ENCODE results near the gene RAMP2. TPM values are rescaled to one million over a fixed set of nuclear protein-coding genes. Genes with fewer than 3 reads are reported as not detected.

The RAMP2 gene
- total RNA-seq, 1 donor from 2014 or later, result 1.6 TPM

- Mint-ChIP-seq H3K4me1 (ENCODE audit: unreplicated experiment) (peaks cover 15% of the 10 kb centered on the region), H3K27ac (ENCODE audit: unreplicated experiment) (no peak overlapping the region)
- TF ChIP-seq CTCF (IDR thresholded peaks at IDR 0.05), result no peak
Observed at GRCh38 chr17:42748202-42748907, 12.7 kb upstream of the RAMP2 start.

GRCh38 chr17:42748908-42749798 is 11.9 kb upstream of the RAMP2 start:
- no peak overlapping the region for H3K4me3 Mint-ChIP-seq (ENCODE audit: unreplicated experiment)
- no peaks in the 10 kb centered on the region for H3K9me3 Mint-ChIP-seq (ENCODE audit: unreplicated experiment)
- no peaks in the 10 kb centered on the region for H3K36me3 Mint-ChIP-seq (ENCODE audit: unreplicated experiment)
- peaks cover 37% of the 10 kb centered on the region for H3K27me3 Mint-ChIP-seq (ENCODE audit: unreplicated experiment)
- TF ChIP-seq CTCF (IDR thresholded peaks at IDR 0.05), result no peak
- DNase-seq (ENCODE audit: extremely low spot score, unreplicated experiment), result no peak
- peaks cover 7% of the 10 kb centered on the region for H3K4me1 Mint-ChIP-seq (ENCODE audit: unreplicated experiment)
- no peak overlapping the region for H3K27ac Mint-ChIP-seq (ENCODE audit: unreplicated experiment)

More at GRCh38 chr17:42748202-42748907, 12.7 kb upstream of the RAMP2 start:
- DNase-seq (ENCODE audit: extremely low spot score, unreplicated experiment), result no peak
- Mint-ChIP-seq H3K27me3 (ENCODE audit: unreplicated experiment) (peaks cover 33% of the 10 kb centered on the region), H3K36me3 (ENCODE audit: unreplicated experiment) (no peaks in the 10 kb centered on the region), H3K9me3 (ENCODE audit: unreplicated experiment) (no peaks in the 10 kb centered on the region), H3K4me3 (ENCODE audit: unreplicated experiment) (no peak overlapping the region)

- Mint-ChIP-seq H3K27me3 (ENCODE audit: unreplicated experiment) (peaks cover 47% of the 10 kb centered on the region), H3K27ac (ENCODE audit: unreplicated experiment) (no peak overlapping the region), H3K4me3 (ENCODE audit: unreplicated experiment) (no peak overlapping the region), H3K36me3 (ENCODE audit: unreplicated experiment) (no peaks in the 10 kb centered on the region), H3K4me1 (ENCODE audit: unreplicated experiment) (no peaks in the 10 kb centered on the region), H3K9me3 (ENCODE audit: unreplicated experiment) (no peaks in the 10 kb centered on the region)
- DNase-seq (ENCODE audit: extremely low spot score, unreplicated experiment), result no peak
- TF ChIP-seq CTCF (IDR thresholded peaks at IDR 0.05), result no peak
Observed at GRCh38 chr17:42750739-42751344, 10.2 kb upstream of the RAMP2 start.

- Mint-ChIP-seq H3K36me3 (ENCODE audit: unreplicated experiment) (no peaks in the 10 kb centered on the region), H3K9me3 (ENCODE audit: unreplicated experiment) (no peaks in the 10 kb centered on the region), H3K4me3 (ENCODE audit: unreplicated experiment) (no peak overlapping the region), H3K4me1 (ENCODE audit: unreplicated experiment) (no peaks in the 10 kb centered on the region), H3K27me3 (ENCODE audit: unreplicated experiment) (peaks cover 47% of the 10 kb centered on the region), H3K27ac (ENCODE audit: unreplicated experiment) (no peak overlapping the region)
- TF ChIP-seq CTCF (IDR thresholded peaks at IDR 0.05), result no peak
- no peak for DNase-seq (ENCODE audit: extremely low spot score, unreplicated experiment)
Observed at GRCh38 chr17:42751628-42752027, 9.4 kb upstream of the RAMP2 start.

- TF ChIP-seq CTCF (IDR thresholded peaks at IDR 0.05), result no peak
- Mint-ChIP-seq H3K27ac (ENCODE audit: unreplicated experiment) (no peak overlapping the region), H3K27me3 (ENCODE audit: unreplicated experiment) (peaks cover 55% of the 10 kb centered on the region), H3K4me3 (ENCODE audit: unreplicated experiment) (no peak overlapping the region), H3K9me3 (ENCODE audit: unreplicated experiment) (no peaks in the 10 kb centered on the region), H3K4me1 (ENCODE audit: unreplicated experiment) (no peaks in the 10 kb centered on the region), H3K36me3 (ENCODE audit: unreplicated experiment) (no peaks in the 10 kb centered on the region)
- DNase-seq (ENCODE audit: extremely low spot score, unreplicated experiment), result no peak
Observed at GRCh38 chr17:42754782-42755181, 6.2 kb upstream of the RAMP2 start.

All from osteocyte (in vitro differentiated cells).